HepG2 (cell line): ENCODE results near the gene TNNI3. TPM values are rescaled to one million over a fixed set of nuclear protein-coding genes. Genes with fewer than 3 reads are reported as not detected.

ENCODE experiments used
- ATF7 ChIP-seq, 2 experiments: fragments of 450-650 bp in 1 of 2; sonication (generic) in 1 of 2; formaldehyde crosslinking in 1 of 2; IDR thresholded peaks; 2 replicates each; pipeline versions ENCODE4 v1.4.0 to v1.6.1; 2016 to 2020; ENCODE audit warnings: antibody characterized with exemption in 1 of 2, mild to moderate bottlenecking in 1 of 2, missing genetic modification reagents in 1 of 2
- CREM ChIP-seq, 2 experiments: sonication (generic) in 1 of 2; formaldehyde crosslinking in 1 of 2; IDR thresholded peaks; 2 replicates each; pipeline versions ENCODE4 v1.4.0 to v1.6.1; 2016 to 2020; ENCODE audit warnings: antibody characterized with exemption in 1 of 2, mild to moderate bottlenecking in 1 of 2, missing genetic modification reagents in 1 of 2
- ELF1 ChIP-seq: sonication (generic); formaldehyde crosslinking; IDR thresholded peaks from 2 replicates; pipeline ENCODE4 v1.4.0; 2020; ENCODE audit warnings: missing genetic modification reagents
- HNRNPLL ChIP-seq: fragments of 200-400 bp; formaldehyde crosslinking; IDR thresholded peaks from 2 replicates; pipeline ENCODE4 v1.6.1; 2017; ENCODE audit warnings: mild to moderate bottlenecking, low read depth, low read length; ENCODE audit not compliant: poor library complexity, severe bottlenecking
- KLF11 ChIP-seq: IDR thresholded peaks from 2 replicates; pipeline ENCODE4 v1.6.1; 2016; ENCODE audit warnings: missing compliant biosample characterization
- MXI1 ChIP-seq: IDR thresholded peaks from 3 replicates; pipeline ENCODE4 v1.6.1; 2012; ENCODE audit warnings: low read depth, low read length, inconsistent platforms, borderline replicate concordance
- NBN ChIP-seq: fragments of 450-650 bp; conservative IDR thresholded peaks from 2 replicates; pipeline ENCODE4 v1.6.1; 2017
- PHF5A ChIP-seq: IDR thresholded peaks from one replicate; pipeline ENCODE4 v1.6.1; 2018; ENCODE audit warnings: low read depth, missing genetic modification reagents; ENCODE audit not compliant: unreplicated experiment
- REPIN1 ChIP-seq: sonication (generic); formaldehyde crosslinking; IDR thresholded peaks from 2 replicates; pipeline ENCODE4 v1.8.0; 2022; ENCODE audit warnings: missing genetic modification reagents, low read depth, mild to moderate bottlenecking, borderline replicate concordance
- SALL1 ChIP-seq: sonication (generic); formaldehyde crosslinking; IDR thresholded peaks from 2 replicates; pipeline ENCODE4 v1.8.0; 2022; ENCODE audit warnings: mild to moderate bottlenecking, missing genetic modification reagents
- TAF1 ChIP-seq: sonication (generic); formaldehyde crosslinking; IDR thresholded peaks from 2 replicates; pipeline ENCODE4 v1.4.0; 2020; ENCODE audit warnings: missing genetic modification reagents
- TARDBP ChIP-seq: sonication (generic); formaldehyde crosslinking; IDR thresholded peaks from 2 replicates; pipeline ENCODE4 v1.8.0; 2022; ENCODE audit warnings: mild to moderate bottlenecking, missing genetic modification reagents
- ZNF674 ChIP-seq: sonication (generic); formaldehyde crosslinking; IDR thresholded peaks from 2 replicates; pipeline ENCODE4 v1.5.0; 2020; ENCODE audit warnings: low read depth, mild to moderate bottlenecking, missing genetic modification reagents
- polyA plus RNA-seq, 8 experiments: library from polyadenylated mRNA; depleted of rRNA in 3 of 8; stranded (reverse) in 7 of 8; unstranded in 1 of 8; fragments of >200 nt; fragmentation: Illumina TruSeq in 4 of 8; extraction: Trizol in 4 of 8; gene quantifications; 2 replicates each; pipeline versions ENCODE4 v1.2.1 to v1.2.3, GENCODE V29; 2011 to 2016; ENCODE audit warnings: low read depth in 4 of 8, missing spikeins in 1 of 8, mixed read lengths in 1 of 8; ENCODE audit not compliant: insufficient read depth in 1 of 8
- total RNA-seq, 5 experiments: library from RNA; depleted of rRNA; stranded (reverse); fragments of >200 nt; fragmentation: Illumina TruSeq; extraction: Trizol; gene quantifications; 2 replicates each; pipeline ENCODE4 v1.2.3, GENCODE V29; 2016; ENCODE audit warnings: low read depth in 1 of 5
- TF ChIP-seq, protein P1 (sequence below): sonication (generic); formaldehyde crosslinking; IDR thresholded peaks from 2 replicates; pipeline ENCODE4 v1.5.1; 2020; ENCODE audit warnings: missing genetic modification reagents, mild to moderate bottlenecking, borderline replicate concordance
- TF ChIP-seq, protein P2 (sequence below): sonication (generic); formaldehyde crosslinking; IDR thresholded peaks from 2 replicates; pipeline ENCODE4 v1.4.0; 2020; ENCODE audit warnings: missing genetic modification reagents
- TF ChIP-seq, protein P3 (sequence below): sonication (generic); formaldehyde crosslinking; IDR thresholded peaks from 2 replicates; pipeline ENCODE4 v1.8.0; 2022; ENCODE audit warnings: low read depth, missing genetic modification reagents
- TF ChIP-seq, protein P4 (sequence below): sonication (generic); formaldehyde crosslinking; IDR thresholded peaks from 2 replicates; pipeline ENCODE4 v1.5.0; 2020; ENCODE audit warnings: mild to moderate bottlenecking, missing genetic modification reagents, moderate library complexity
- TF ChIP-seq, protein P5 (sequence below): sonication (generic); formaldehyde crosslinking; conservative IDR thresholded peaks from 2 replicates; pipeline ENCODE4 v1.8.0; 2022; ENCODE audit warnings: missing genetic modification reagents

TNNI3 gene
- total and polyA plus RNA-seq, 2 of the 13 experiments (the other 11 are each of a cell fraction or from before 2014, with no cell fraction given) = 3.5 to 3.7 TPM

DNA sequence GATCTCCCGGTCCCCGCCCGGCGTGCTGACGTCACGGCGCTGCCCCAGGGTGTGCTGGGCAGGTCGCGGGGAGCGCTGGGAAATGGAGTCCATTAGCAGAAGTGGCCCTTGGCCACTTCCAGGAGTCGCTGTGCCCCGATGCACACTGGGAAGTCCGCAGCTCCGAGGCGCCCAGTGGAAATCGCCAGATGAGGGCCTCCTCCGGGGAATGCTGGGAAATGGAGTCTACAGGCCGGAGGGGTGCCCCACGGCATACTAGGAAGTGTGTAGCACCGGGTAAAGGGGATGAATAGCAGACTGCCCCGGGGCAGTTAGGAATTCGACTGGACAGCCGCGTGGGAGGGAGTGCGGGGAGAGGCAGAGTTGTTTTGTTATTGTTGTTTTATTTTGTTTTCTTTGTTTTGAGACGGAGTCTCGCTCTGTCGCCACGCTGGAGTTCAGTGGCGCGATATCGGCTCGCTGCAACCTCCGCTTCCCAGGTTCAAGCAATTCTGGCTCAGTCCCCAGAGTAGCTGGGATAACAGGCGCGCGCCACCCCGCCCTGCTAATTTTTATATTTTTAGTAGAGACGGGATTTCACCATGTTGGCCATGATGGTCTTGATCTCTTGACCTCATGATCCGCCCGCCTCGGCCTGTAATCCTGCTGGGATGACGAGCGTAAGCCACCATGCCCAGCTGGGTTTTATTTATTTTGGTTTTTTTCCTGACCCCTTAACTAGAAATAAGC, 39.7 kb downstream of the TNNI3 start (continued):
- TF ChIP-seq, protein P1, sequence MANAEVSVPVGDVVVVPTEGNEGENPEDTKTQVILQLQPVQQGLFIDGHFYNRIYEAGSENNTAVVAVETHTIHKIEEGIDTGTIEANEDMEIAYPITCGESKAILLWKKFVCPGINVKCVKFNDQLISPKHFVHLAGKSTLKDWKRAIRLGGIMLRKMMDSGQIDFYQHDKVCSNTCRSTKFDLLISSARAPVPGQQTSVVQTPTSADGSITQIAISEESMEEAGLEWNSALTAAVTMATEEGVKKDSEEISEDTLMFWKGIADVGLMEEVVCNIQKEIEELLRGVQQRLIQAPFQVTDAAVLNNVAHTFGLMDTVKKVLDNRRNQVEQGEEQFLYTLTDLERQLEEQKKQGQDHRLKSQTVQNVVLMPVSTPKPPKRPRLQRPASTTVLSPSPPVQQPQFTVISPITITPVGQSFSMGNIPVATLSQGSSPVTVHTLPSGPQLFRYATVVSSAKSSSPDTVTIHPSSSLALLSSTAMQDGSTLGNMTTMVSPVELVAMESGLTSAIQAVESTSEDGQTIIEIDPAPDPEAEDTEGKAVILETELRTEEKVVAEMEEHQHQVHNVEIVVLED = peak; percentile 98
- no peak for TF ChIP-seq ATF7 (IDR thresholded peaks at IDR 0.05)
- TF ChIP-seq ATF7 (CRISPR knock-in tag; IDR thresholded peaks at IDR 0.05) = no peak
- peak; percentile 62 for TF ChIP-seq TARDBP (CRISPR knock-in tag)
- TF ChIP-seq PHF5A (CRISPR knock-in tag) = peak; percentile 64
- peak; percentile 96 for TF ChIP-seq ELF1
- TF ChIP-seq, protein P2, sequence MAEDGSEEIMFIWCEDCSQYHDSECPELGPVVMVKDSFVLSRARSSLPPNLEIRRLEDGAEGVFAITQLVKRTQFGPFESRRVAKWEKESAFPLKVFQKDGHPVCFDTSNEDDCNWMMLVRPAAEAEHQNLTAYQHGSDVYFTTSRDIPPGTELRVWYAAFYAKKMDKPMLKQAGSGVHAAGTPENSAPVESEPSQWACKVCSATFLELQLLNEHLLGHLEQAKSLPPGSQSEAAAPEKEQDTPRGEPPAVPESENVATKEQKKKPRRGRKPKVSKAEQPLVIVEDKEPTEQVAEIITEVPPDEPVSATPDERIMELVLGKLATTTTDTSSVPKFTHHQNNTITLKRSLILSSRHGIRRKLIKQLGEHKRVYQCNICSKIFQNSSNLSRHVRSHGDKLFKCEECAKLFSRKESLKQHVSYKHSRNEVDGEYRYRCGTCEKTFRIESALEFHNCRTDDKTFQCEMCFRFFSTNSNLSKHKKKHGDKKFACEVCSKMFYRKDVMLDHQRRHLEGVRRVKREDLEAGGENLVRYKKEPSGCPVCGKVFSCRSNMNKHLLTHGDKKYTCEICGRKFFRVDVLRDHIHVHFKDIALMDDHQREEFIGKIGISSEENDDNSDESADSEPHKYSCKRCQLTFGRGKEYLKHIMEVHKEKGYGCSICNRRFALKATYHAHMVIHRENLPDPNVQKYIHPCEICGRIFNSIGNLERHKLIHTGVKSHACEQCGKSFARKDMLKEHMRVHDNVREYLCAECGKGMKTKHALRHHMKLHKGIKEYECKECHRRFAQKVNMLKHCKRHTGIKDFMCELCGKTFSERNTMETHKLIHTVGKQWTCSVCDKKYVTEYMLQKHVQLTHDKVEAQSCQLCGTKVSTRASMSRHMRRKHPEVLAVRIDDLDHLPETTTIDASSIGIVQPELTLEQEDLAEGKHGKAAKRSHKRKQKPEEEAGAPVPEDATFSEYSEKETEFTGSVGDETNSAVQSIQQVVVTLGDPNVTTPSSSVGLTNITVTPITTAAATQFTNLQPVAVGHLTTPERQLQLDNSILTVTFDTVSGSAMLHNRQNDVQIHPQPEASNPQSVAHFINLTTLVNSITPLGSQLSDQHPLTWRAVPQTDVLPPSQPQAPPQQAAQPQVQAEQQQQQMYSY (CRISPR knock-in tag) = peak; percentile 19; the same call in 1 of the 2 replicates
- peak; percentile 56 for TF ChIP-seq HNRNPLL
- peak; percentile 68; the same call in 1 of the 2 replicates for TF ChIP-seq KLF11 (CRISPR knock-in tag)
- TF ChIP-seq, protein P3, sequence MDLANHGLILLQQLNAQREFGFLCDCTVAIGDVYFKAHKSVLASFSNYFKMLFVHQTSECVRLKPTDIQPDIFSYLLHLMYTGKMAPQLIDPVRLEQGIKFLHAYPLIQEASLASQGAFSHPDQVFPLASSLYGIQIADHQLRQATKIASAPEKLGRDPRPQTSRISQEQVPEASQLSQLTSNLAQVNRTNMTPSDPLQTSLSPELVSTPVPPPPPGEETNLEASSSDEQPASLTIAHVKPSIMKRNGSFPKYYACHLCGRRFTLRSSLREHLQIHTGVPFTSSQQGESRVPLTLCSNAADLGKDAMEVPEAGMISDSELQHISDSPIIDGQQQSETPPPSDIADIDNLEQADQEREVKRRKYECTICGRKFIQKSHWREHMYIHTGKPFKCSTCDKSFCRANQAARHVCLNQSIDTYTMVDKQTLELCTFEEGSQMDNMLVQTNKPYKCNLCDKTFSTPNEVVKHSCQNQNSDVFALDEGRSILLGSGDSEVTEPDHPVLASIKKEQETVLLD (CRISPR knock-in tag) = peak; percentile 87
- TF ChIP-seq, protein P4, sequence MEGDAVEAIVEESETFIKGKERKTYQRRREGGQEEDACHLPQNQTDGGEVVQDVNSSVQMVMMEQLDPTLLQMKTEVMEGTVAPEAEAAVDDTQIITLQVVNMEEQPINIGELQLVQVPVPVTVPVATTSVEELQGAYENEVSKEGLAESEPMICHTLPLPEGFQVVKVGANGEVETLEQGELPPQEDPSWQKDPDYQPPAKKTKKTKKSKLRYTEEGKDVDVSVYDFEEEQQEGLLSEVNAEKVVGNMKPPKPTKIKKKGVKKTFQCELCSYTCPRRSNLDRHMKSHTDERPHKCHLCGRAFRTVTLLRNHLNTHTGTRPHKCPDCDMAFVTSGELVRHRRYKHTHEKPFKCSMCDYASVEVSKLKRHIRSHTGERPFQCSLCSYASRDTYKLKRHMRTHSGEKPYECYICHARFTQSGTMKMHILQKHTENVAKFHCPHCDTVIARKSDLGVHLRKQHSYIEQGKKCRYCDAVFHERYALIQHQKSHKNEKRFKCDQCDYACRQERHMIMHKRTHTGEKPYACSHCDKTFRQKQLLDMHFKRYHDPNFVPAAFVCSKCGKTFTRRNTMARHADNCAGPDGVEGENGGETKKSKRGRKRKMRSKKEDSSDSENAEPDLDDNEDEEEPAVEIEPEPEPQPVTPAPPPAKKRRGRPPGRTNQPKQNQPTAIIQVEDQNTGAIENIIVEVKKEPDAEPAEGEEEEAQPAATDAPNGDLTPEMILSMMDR (CRISPR knock-in tag) = peak; percentile 12; the same call in 1 of the 2 replicates
- peak; percentile 61; the same call in 1 of the 2 replicates for TF ChIP-seq TAF1 (CRISPR knock-in tag)
- TF ChIP-seq, protein P5, sequence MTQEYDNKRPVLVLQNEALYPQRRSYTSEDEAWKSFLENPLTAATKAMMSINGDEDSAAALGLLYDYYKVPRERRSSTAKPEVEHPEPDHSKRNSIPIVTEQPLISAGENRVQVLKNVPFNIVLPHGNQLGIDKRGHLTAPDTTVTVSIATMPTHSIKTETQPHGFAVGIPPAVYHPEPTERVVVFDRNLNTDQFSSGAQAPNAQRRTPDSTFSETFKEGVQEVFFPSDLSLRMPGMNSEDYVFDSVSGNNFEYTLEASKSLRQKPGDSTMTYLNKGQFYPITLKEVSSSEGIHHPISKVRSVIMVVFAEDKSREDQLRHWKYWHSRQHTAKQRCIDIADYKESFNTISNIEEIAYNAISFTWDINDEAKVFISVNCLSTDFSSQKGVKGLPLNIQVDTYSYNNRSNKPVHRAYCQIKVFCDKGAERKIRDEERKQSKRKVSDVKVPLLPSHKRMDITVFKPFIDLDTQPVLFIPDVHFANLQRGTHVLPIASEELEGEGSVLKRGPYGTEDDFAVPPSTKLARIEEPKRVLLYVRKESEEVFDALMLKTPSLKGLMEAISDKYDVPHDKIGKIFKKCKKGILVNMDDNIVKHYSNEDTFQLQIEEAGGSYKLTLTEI (CRISPR knock-in tag) = no peak
- peak; percentile 61 for TF ChIP-seq SALL1
- TF ChIP-seq NBN = no peak
- no peak for TF ChIP-seq REPIN1
- peak; percentile 97 for TF ChIP-seq CREM (IDR thresholded peaks at IDR 0.05)
- TF ChIP-seq CREM (CRISPR knock-in tag; IDR thresholded peaks at IDR 0.05) = peak; percentile 53; the same call in 1 of the 2 replicates
- no peak for TF ChIP-seq ZNF674 (CRISPR knock-in tag)
- peak; percentile 76; the same call in 1 of the 3 replicates for TF ChIP-seq MXI1
